CD4-positive, alpha-beta T cell (primary cell): Measurements from ENCODE around the gene NABP2. TPM values are rescaled to one million over a fixed set of nuclear protein-coding genes. Genes with fewer than 3 reads are reported as not detected.

Experiments
- ATAC-seq: fragments of 200-7000 bp; cut with Tn5 transposase; one replicate; pipeline ENCODE4 v1.10.0; 2022; ENCODE audit warnings: mild to moderate bottlenecking; ENCODE audit not compliant: poor library complexity
- CTCF ChIA-PET: fragments of 350-600 bp; sonication (Branson Sonifier 250); formaldehyde crosslinking; loops from one replicate; lab custom pipeline; 2021; ENCODE audit warnings: antibody characterized with exemption, inconsistent platforms; lab: Charles Lee
- POLR2A ChIA-PET: fragments of 350-600 bp; sonication (Branson Sonifier 250); formaldehyde crosslinking; loops from one replicate; lab custom pipeline; 2021; ENCODE audit warnings: antibody characterized with exemption, inconsistent platforms; lab: Charles Lee
- DNase-seq, 14 experiments: peaks; one replicate each; pipeline ENCODE4 v3.0.0-alpha.2; 2013 to 2020; ENCODE audit warnings: mixed read lengths in 2 of 14
- H3K27ac ChIP-seq, 2 donors: one replicate each; pipeline versions ENCODE4 v1.5.1 to v1.7.0; 2013; ENCODE audit warnings: low read length in 2 of 2, low read depth in 1 of 2, mild to moderate bottlenecking in 1 of 2
- H3K27me3 ChIP-seq, 2 experiments: 1 replicate in 1 of 2; 2 replicates in 1 of 2; pipeline versions ENCODE4 v1.6.1 to v1.7.0; 2013; ENCODE audit warnings: low read length in 2 of 2, control low read depth in 1 of 2, mild to moderate bottlenecking in 1 of 2, moderate library complexity in 1 of 2; ENCODE audit not compliant: insufficient read depth in 2 of 2, control insufficient read depth in 1 of 2
- H3K36me3 ChIP-seq: one replicate; pipeline ENCODE4 v1.6.1; 2013; ENCODE audit warnings: low read length, control low read depth; ENCODE audit not compliant: insufficient read depth
- H3K4me1 ChIP-seq: one replicate; pipeline ENCODE4 v1.6.1; 2013; ENCODE audit warnings: low read length, control low read depth; ENCODE audit not compliant: insufficient read depth
- H3K4me3 ChIP-seq: one replicate; pipeline ENCODE4 v1.5.1; 2013; ENCODE audit warnings: mild to moderate bottlenecking, low read length, moderate library complexity
- H3K9me3 ChIP-seq, 2 experiments: 1 replicate in 1 of 2; 2 replicates in 1 of 2; pipeline versions ENCODE4 v1.6.1 to v1.7.0; 2013; ENCODE audit warnings: low read length in 2 of 2, mild to moderate bottlenecking in 2 of 2, control low read depth in 1 of 2, moderate library complexity in 1 of 2; ENCODE audit not compliant: control insufficient read depth in 1 of 2, insufficient read depth in 1 of 2
- H3K27ac Mint-ChIP-seq: one replicate; pipeline ENCODE4 v1.8.0; 2020; ENCODE audit warnings: mixed read lengths
- H3K27me3 Mint-ChIP-seq: one replicate; pipeline ENCODE4 v1.8.0; 2021; ENCODE audit warnings: mixed read lengths
- H3K36me3 Mint-ChIP-seq: one replicate; pipeline ENCODE4 v1.8.0; 2021; ENCODE audit warnings: low read depth, mixed read lengths
- H3K4me1 Mint-ChIP-seq: one replicate; pipeline ENCODE4 v1.8.0; 2021; ENCODE audit warnings: low read depth, mixed read lengths
- H3K4me3 Mint-ChIP-seq: one replicate; pipeline ENCODE4 v1.8.0; 2020; ENCODE audit warnings: mild to moderate bottlenecking, mixed read lengths
- H3K9me3 Mint-ChIP-seq: one replicate; pipeline ENCODE4 v1.8.0; 2020; ENCODE audit warnings: mixed read lengths
- CTCF ChIP-seq: fragments of 200-600 bp; IDR thresholded peaks from one replicate; pipeline ENCODE4 v1.8.0; 2022; ENCODE audit warnings: antibody characterized with exemption, mild to moderate bottlenecking
- intact Hi-C, 2 experiments: fragments of 100-400 bp; cut with DNase I in 1 of 2; cut with micrococcal nuclease in 1 of 2; formaldehyde crosslinking; loops; one replicate each; pipeline versions ENCODE4 v1.15.1 to v1.9.0; 2023 to 2025; cut with DNase I, micrococcal nuclease
- total RNA-seq, 174 experiments: library from RNA in 2 of 174; stranded (reverse) in 2 of 174; gene quantifications; one replicate each; pipeline ENCODE4 v1.2.3 and lab custom pipeline; 2021 to 2026

The NABP2 gene
- total RNA-seq, 2 experiments from 2014 or later, result 7.6 to 9.1 TPM

DNA sequence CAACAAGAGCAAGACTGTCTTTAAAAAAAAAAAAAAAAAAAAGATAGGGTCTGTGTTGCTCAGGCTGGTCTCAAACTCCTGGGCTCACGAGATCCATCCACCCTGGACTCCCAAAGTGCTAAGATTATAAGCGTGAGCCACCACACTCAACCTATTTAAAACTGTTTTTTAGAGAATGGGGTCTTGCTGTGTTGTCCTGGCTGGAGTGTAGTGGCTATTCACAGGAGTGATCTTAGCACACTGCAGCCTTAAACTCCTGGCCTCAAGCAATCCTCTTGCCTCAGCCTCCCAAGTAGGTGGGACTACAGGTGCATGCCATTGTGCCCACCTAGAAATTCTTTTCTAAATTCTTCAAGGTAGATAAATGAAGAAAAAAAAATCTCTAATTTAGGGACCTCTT lies 50.2 kb downstream of the NABP2 start:
- Mint-ChIP-seq H3K4me3 (no peak overlapping the region), H3K9me3 (no peaks in the 10 kb centered on the region), H3K36me3 (peaks cover 85% of the 10 kb centered on the region), H3K27ac (no peak overlapping the region), H3K4me1 (no peaks in the 10 kb centered on the region), H3K27me3 (no peaks in the 10 kb centered on the region)
- POLR2A ChIA-PET, result no interaction called here
- Histone ChIP-seq H3K27me3 (no peaks in the 10 kb centered on the region), H3K4me3 (no peak overlapping the region), H3K27ac (no peak overlapping the region), H3K4me1 (no peaks in the 10 kb centered on the region), H3K36me3 (peaks cover 76% of the 10 kb centered on the region), H3K9me3 (no peaks in the 10 kb centered on the region)
- no peak for ATAC-seq
- intact Hi-C loops, result no loop called here
- DNase-seq, result no peak
- CTCF ChIA-PET, result no interaction called here
- no peak for TF ChIP-seq CTCF

GRCh38 chr12:56278905-56279304 lies 54.8 kb downstream of the NABP2 start:
- no peak for ATAC-seq
- H3K27ac Mint-ChIP-seq, result no peak overlapping the region
- CTCF ChIA-PET, result interaction anchor here (1.7 kb wide), 1 partner anchor 10 kb away, joined by 5 read pairs; no protein-coding TSS in a partner anchor
- H3K9me3 Mint-ChIP-seq, result no peaks in the 10 kb centered on the region
- peaks cover 74% of the 10 kb centered on the region for H3K36me3 Mint-ChIP-seq
- no peak overlapping the region for H3K4me3 ChIP-seq
- no peaks in the 10 kb centered on the region for H3K9me3 ChIP-seq
- no peaks in the 10 kb centered on the region for H3K27me3 ChIP-seq
- no peak for TF ChIP-seq CTCF
- peaks cover 83% of the 10 kb centered on the region for H3K36me3 ChIP-seq
- intact Hi-C loops, result no loop called here
- no peaks in the 10 kb centered on the region for H3K4me1 ChIP-seq
- no peak overlapping the region for H3K27ac ChIP-seq
- no peaks in the 10 kb centered on the region for H3K27me3 Mint-ChIP-seq
- no peaks in the 10 kb centered on the region for H3K4me1 Mint-ChIP-seq
- DNase-seq, result no peak
- POLR2A ChIA-PET, result no interaction called here
- no peak overlapping the region for H3K4me3 Mint-ChIP-seq

Other genes starting within 250 kb of the NABP2 start
- gene SUOX, start 227.1 kb upstream of the NABP2 start, total RNA-seq, result 1 to 10 TPM in 1 of 2 experiments, under 1 TPM in 1; 0.82 to 1.2 TPM
- 1 to 10 TPM; 2.5 to 5.0 TPM for gene IKZF4, start 203.3 kb upstream of the NABP2 start, total RNA-seq
- gene RPS26, start 182.4 kb upstream of the NABP2 start, total RNA-seq, result 100 to 1,000 TPM; 118 to 126 TPM
- under 1 TPM; 0.22 to 0.47 TPM for gene ERBB3, start 144.2 kb upstream of the NABP2 start, total RNA-seq
- 10 to 100 TPM; 51.0 to 61.0 TPM for gene PA2G4, start 119.8 kb upstream of the NABP2 start, total RNA-seq
- 1,000 to 10,000 TPM; 5,865 to 5,989 TPM for gene RPL41, start 107.7 kb upstream of the NABP2 start, total RNA-seq
- 1 to 10 TPM; 6.3 to 8.9 TPM for gene ZC3H10, start 106.1 kb upstream of the NABP2 start, total RNA-seq
- 10 to 100 TPM; 88.5 to 90.3 TPM for gene ESYT1, start 96.1 kb upstream of the NABP2 start, total RNA-seq
- 1 to 10 TPM; 6.2 to 6.4 TPM for gene MYL6B, start 71.8 kb upstream of the NABP2 start, total RNA-seq
- 100 to 1,000 TPM; 670 to 673 TPM for gene MYL6, start 66.0 kb upstream of the NABP2 start, total RNA-seq
- 100 to 1,000 TPM; 104 to 109 TPM for gene SMARCC2, start 34.9 kb upstream of the NABP2 start, total RNA-seq
- 10 to 100 TPM; 28.0 to 32.4 TPM for gene RNF41, start 2.4 kb upstream of the NABP2 start, total RNA-seq
- gene SLC39A5, start 5.7 kb downstream of the NABP2 start, total RNA-seq, result under 1 TPM in 1 of 2 experiments, not detected in 1; 0.33 TPM
- 10 to 100 TPM; 23.9 to 30.8 TPM for gene ANKRD52, start 34.0 kb downstream of the NABP2 start, total RNA-seq
- gene COQ10A, start 42.6 kb downstream of the NABP2 start, total RNA-seq, result 10 to 100 TPM; 27.6 to 29.2 TPM
- 100 to 1,000 TPM; 139 to 145 TPM for gene CS, start 76.0 kb downstream of the NABP2 start, total RNA-seq
- 10 to 100 TPM; 30.5 to 33.4 TPM for gene CNPY2, start 91.6 kb downstream of the NABP2 start, total RNA-seq
- 100 to 1,000 TPM; 104 to 107 TPM for gene PAN2, start 109.7 kb downstream of the NABP2 start, total RNA-seq
- gene IL23A, start 114.5 kb downstream of the NABP2 start, total RNA-seq, result 10 to 100 TPM; 25.2 to 27.5 TPM
- 100 to 1,000 TPM; 114 to 125 TPM for gene STAT2, start 135.8 kb downstream of the NABP2 start, total RNA-seq
- gene APOF, start 138.5 kb downstream of the NABP2 start, total RNA-seq, result not detected
- gene TIMELESS, start 225.1 kb downstream of the NABP2 start, total RNA-seq, result 1 to 10 TPM; 3.0 to 3.1 TPM
- not detected for gene MIP, start 230.3 kb downstream of the NABP2 start, total RNA-seq
- 1 to 10 TPM; 7.4 to 7.9 TPM for gene SPRYD4, start 244.2 kb downstream of the NABP2 start, total RNA-seq